ENCODE measurements around the gene ST6GALNAC6. TPM values are rescaled to one million over a fixed set of nuclear protein-coding genes. Genes with fewer than 3 reads are reported as not detected.

Gene ST6GALNAC6
- polyA plus RNA-seq, 2 donors: 21.8 to 23.6 TPM

- Histone ChIP-seq H3K9me3 (ENCODE audit: control insufficient read depth in 2 of 2, insufficient read depth in 1 of 2, low read depth in 1 of 2, low read length in 1 of 2) (no peaks in the 10 kb centered on the region), H3K36me3 (ENCODE audit: control insufficient read depth in 2 of 2, insufficient read depth in 2 of 2, low read length in 1 of 2) (no peaks in the 10 kb centered on the region), H3K4me1 (ENCODE audit: control insufficient read depth in 2 of 2, insufficient read depth in 2 of 2, low read length in 1 of 2) (peaks cover 5 to 19% of the 10 kb centered on the region in 2 donors), H3K4me3 (ENCODE audit: low read depth in 1 of 2, low read length in 2 of 2) (peak overlapping the region; percentile 41 to 50), H3K27me3 (ENCODE audit: control insufficient read depth in 1 of 2, insufficient read depth in 2 of 2, low read length in 2 of 2) (no peaks in the 10 kb centered on the region), H3K27ac (ENCODE audit: low read depth in 2 of 2, low read length in 1 of 2) (peak overlapping the region in 1 of 2 donors; percentile 28)
- WGBS, 2 donors: 4% methylated on average over 36 to 56 of the region's 56 CpGs
Measured at GRCh38 chr9:127927201-127927987, 28.0 kb upstream of the ST6GALNAC6 start.

GRCh38 chr9:127926906-127927200, 27.4 kb upstream of the ST6GALNAC6 start:
- H3K9me3 ChIP-seq (ENCODE audit: control insufficient read depth in 2 of 2, insufficient read depth in 1 of 2, low read depth in 1 of 2, low read length in 1 of 2): no peaks in the 10 kb centered on the region
- no peaks in the 10 kb centered on the region for H3K27me3 ChIP-seq (ENCODE audit: control insufficient read depth in 1 of 2, insufficient read depth in 2 of 2, low read length in 2 of 2)
- no peaks in the 10 kb centered on the region for H3K36me3 ChIP-seq (ENCODE audit: control insufficient read depth in 2 of 2, insufficient read depth in 2 of 2, low read length in 1 of 2)
- peaks cover 5 to 19% of the 10 kb centered on the region in 2 donors for H3K4me1 ChIP-seq (ENCODE audit: control insufficient read depth in 2 of 2, insufficient read depth in 2 of 2, low read length in 1 of 2)
- no peak overlapping the region for H3K27ac ChIP-seq (ENCODE audit: low read depth in 2 of 2, low read length in 1 of 2)
- peak overlapping the region; percentile 41 to 50 for H3K4me3 ChIP-seq (ENCODE audit: low read depth in 1 of 2, low read length in 2 of 2)
- WGBS, 2 donors: 11 to 13% methylated on average over 19 of the region's 19 CpGs

GRCh38 chr9:127925959-127926905, 26.8 kb upstream of the ST6GALNAC6 start:
- WGBS, 2 donors: 65 to 69% methylated on average over 14 of the region's 14 CpGs
- Histone ChIP-seq H3K36me3 (ENCODE audit: control insufficient read depth in 2 of 2, insufficient read depth in 2 of 2, low read length in 1 of 2) (no peaks in the 10 kb centered on the region), H3K4me1 (ENCODE audit: control insufficient read depth in 2 of 2, insufficient read depth in 2 of 2, low read length in 1 of 2) (peaks cover 5 to 19% of the 10 kb centered on the region in 2 donors), H3K27me3 (ENCODE audit: control insufficient read depth in 1 of 2, insufficient read depth in 2 of 2, low read length in 2 of 2) (no peaks in the 10 kb centered on the region), H3K27ac (ENCODE audit: low read depth in 2 of 2, low read length in 1 of 2) (peak overlapping the region in 1 of 2 donors; percentile 14), H3K4me3 (ENCODE audit: low read depth in 1 of 2, low read length in 2 of 2) (no peak overlapping the region), H3K9me3 (ENCODE audit: control insufficient read depth in 2 of 2, insufficient read depth in 1 of 2, low read depth in 1 of 2, low read length in 1 of 2) (no peaks in the 10 kb centered on the region)

GRCh38 chr9:127924736-127925444, 25.5 kb upstream of the ST6GALNAC6 start:
- no peak overlapping the region for H3K4me3 ChIP-seq (ENCODE audit: low read depth in 1 of 2, low read length in 2 of 2)
- no peaks in the 10 kb centered on the region for H3K9me3 ChIP-seq (ENCODE audit: control insufficient read depth in 2 of 2, insufficient read depth in 1 of 2, low read depth in 1 of 2, low read length in 1 of 2)
- 86 to 88% methylated on average over 22 of the region's 22 CpGs for WGBS, 2 donors
- H3K27ac ChIP-seq (ENCODE audit: low read depth in 2 of 2, low read length in 1 of 2): no peak overlapping the region
- H3K36me3 ChIP-seq (ENCODE audit: control insufficient read depth in 2 of 2, insufficient read depth in 2 of 2, low read length in 1 of 2): no peaks in the 10 kb centered on the region
- H3K27me3 ChIP-seq (ENCODE audit: control insufficient read depth in 1 of 2, insufficient read depth in 2 of 2, low read length in 2 of 2): no peaks in the 10 kb centered on the region
- H3K4me1 ChIP-seq (ENCODE audit: control insufficient read depth in 2 of 2, insufficient read depth in 2 of 2, low read length in 1 of 2): peaks cover 5 to 17% of the 10 kb centered on the region in 2 donors

- no peak overlapping the region for H3K4me3 ChIP-seq (ENCODE audit: low read depth in 1 of 2, low read length in 2 of 2)
- 79 to 80% methylated on average over 8 of the region's 8 CpGs for WGBS, 2 donors
- no peaks in the 10 kb centered on the region for H3K27me3 ChIP-seq (ENCODE audit: control insufficient read depth in 1 of 2, insufficient read depth in 2 of 2, low read length in 2 of 2)
- no peaks in the 10 kb centered on the region for H3K36me3 ChIP-seq (ENCODE audit: control insufficient read depth in 2 of 2, insufficient read depth in 2 of 2, low read length in 1 of 2)
- no peaks in the 10 kb centered on the region for H3K9me3 ChIP-seq (ENCODE audit: control insufficient read depth in 2 of 2, insufficient read depth in 1 of 2, low read depth in 1 of 2, low read length in 1 of 2)
- peaks cover 8 to 21% of the 10 kb centered on the region in 2 donors for H3K4me1 ChIP-seq (ENCODE audit: control insufficient read depth in 2 of 2, insufficient read depth in 2 of 2, low read length in 1 of 2)
- H3K27ac ChIP-seq (ENCODE audit: low read depth in 2 of 2, low read length in 1 of 2): no peak overlapping the region
Measured at GRCh38 chr9:127923771-127924170, 24.4 kb upstream of the ST6GALNAC6 start.

- Histone ChIP-seq H3K27me3 (ENCODE audit: control insufficient read depth in 1 of 2, insufficient read depth in 2 of 2, low read length in 2 of 2) (no peaks in the 10 kb centered on the region), H3K4me1 (ENCODE audit: control insufficient read depth in 2 of 2, insufficient read depth in 2 of 2, low read length in 1 of 2) (peaks cover 5 to 19% of the 10 kb centered on the region in 2 donors), H3K27ac (ENCODE audit: low read depth in 2 of 2, low read length in 1 of 2) (no peak overlapping the region), H3K36me3 (ENCODE audit: control insufficient read depth in 2 of 2, insufficient read depth in 2 of 2, low read length in 1 of 2) (no peaks in the 10 kb centered on the region), H3K4me3 (ENCODE audit: low read depth in 1 of 2, low read length in 2 of 2) (no peak overlapping the region), H3K9me3 (ENCODE audit: control insufficient read depth in 2 of 2, insufficient read depth in 1 of 2, low read depth in 1 of 2, low read length in 1 of 2) (no peaks in the 10 kb centered on the region)
- 70 to 71% methylated on average over 6 of the region's 6 CpGs for WGBS, 2 donors
Measured at GRCh38 chr9:127923046-127923445, 23.6 kb upstream of the ST6GALNAC6 start.

GRCh38 chr9:127921557-127922120, 22.2 kb upstream of the ST6GALNAC6 start:
- H3K27ac ChIP-seq (ENCODE audit: low read depth in 2 of 2, low read length in 1 of 2): no peak overlapping the region
- 11 to 12% methylated on average over 45 of the region's 45 CpGs for WGBS, 2 donors
- no peaks in the 10 kb centered on the region for H3K27me3 ChIP-seq (ENCODE audit: control insufficient read depth in 1 of 2, insufficient read depth in 2 of 2, low read length in 2 of 2)
- H3K36me3 ChIP-seq (ENCODE audit: control insufficient read depth in 2 of 2, insufficient read depth in 2 of 2, low read length in 1 of 2): no peaks in the 10 kb centered on the region
- no peak overlapping the region for H3K4me3 ChIP-seq (ENCODE audit: low read depth in 1 of 2, low read length in 2 of 2)
- H3K9me3 ChIP-seq (ENCODE audit: control insufficient read depth in 2 of 2, insufficient read depth in 1 of 2, low read depth in 1 of 2, low read length in 1 of 2): no peaks in the 10 kb centered on the region
- H3K4me1 ChIP-seq (ENCODE audit: control insufficient read depth in 2 of 2, insufficient read depth in 2 of 2, low read length in 1 of 2): peaks cover 6 to 12% of the 10 kb centered on the region in 2 donors

- H3K36me3 ChIP-seq (ENCODE audit: control insufficient read depth in 2 of 2, insufficient read depth in 2 of 2, low read length in 1 of 2): no peaks in the 10 kb centered on the region
- H3K27ac ChIP-seq (ENCODE audit: low read depth in 2 of 2, low read length in 1 of 2): no peak overlapping the region
- H3K4me3 ChIP-seq (ENCODE audit: low read depth in 1 of 2, low read length in 2 of 2): no peak overlapping the region
- WGBS, 2 donors: 84 to 88% methylated on average over 7 of the region's 7 CpGs
- no peaks in the 10 kb centered on the region for H3K9me3 ChIP-seq (ENCODE audit: control insufficient read depth in 2 of 2, insufficient read depth in 1 of 2, low read depth in 1 of 2, low read length in 1 of 2)
- no peaks in the 10 kb centered on the region for H3K27me3 ChIP-seq (ENCODE audit: control insufficient read depth in 1 of 2, insufficient read depth in 2 of 2, low read length in 2 of 2)
- peaks cover 7 to 13% of the 10 kb centered on the region in 2 donors for H3K4me1 ChIP-seq (ENCODE audit: control insufficient read depth in 2 of 2, insufficient read depth in 2 of 2, low read length in 1 of 2)
Measured at GRCh38 chr9:127920794-127921193, 21.4 kb upstream of the ST6GALNAC6 start.

GRCh38 chr9:127919253-127919815, 19.9 kb upstream of the ST6GALNAC6 start:
- Histone ChIP-seq H3K27ac (ENCODE audit: low read depth in 2 of 2, low read length in 1 of 2) (peak overlapping the region; percentile 88 to 96), H3K36me3 (ENCODE audit: control insufficient read depth in 2 of 2, insufficient read depth in 2 of 2, low read length in 1 of 2) (no peaks in the 10 kb centered on the region), H3K9me3 (ENCODE audit: control insufficient read depth in 2 of 2, insufficient read depth in 1 of 2, low read depth in 1 of 2, low read length in 1 of 2) (no peaks in the 10 kb centered on the region), H3K4me3 (ENCODE audit: low read depth in 1 of 2, low read length in 2 of 2) (no peak overlapping the region), H3K27me3 (ENCODE audit: control insufficient read depth in 1 of 2, insufficient read depth in 2 of 2, low read length in 2 of 2) (no peaks in the 10 kb centered on the region), H3K4me1 (ENCODE audit: control insufficient read depth in 2 of 2, insufficient read depth in 2 of 2, low read length in 1 of 2) (peaks cover 10 to 21% of the 10 kb centered on the region in 2 donors)
- WGBS, 2 donors: 23 to 38% methylated on average over 8 of the region's 8 CpGs

Measured in esophagus (tissue), 2 donors.